CD8-positive, alpha-beta memory T cell (primary cell): ENCODE data around the gene LGALS7B. TPM values are rescaled to one million over a fixed set of nuclear protein-coding genes. Genes with fewer than 3 reads are reported as not detected.
"Not testable (repeated sequence)": the region's sequence is repeated elsewhere in the genome, so short reads cannot be mapped to it uniquely, and the experiment has no call there.

ENCODE experiments used
- CTCF ChIA-PET: fragments of 350-600 bp; sonication (Branson Sonifier 250); formaldehyde crosslinking; loops from one replicate; lab custom pipeline; 2021; ENCODE audit warnings: antibody characterized with exemption; lab: Charles Lee
- POLR2A ChIA-PET: fragments of 350-600 bp; sonication (Branson Sonifier 250); formaldehyde crosslinking; loops from one replicate; lab custom pipeline; 2021; ENCODE audit warnings: antibody characterized with exemption; lab: Charles Lee
- DNase-seq, 5 donors: peaks; one replicate each; pipeline versions ENCODE4 v3.0.0 to v3.0.0-alpha.2; 2020 to 2022; ENCODE audit warnings: mixed read lengths in 1 of 5
- H3K27ac ChIP-seq: one replicate; pipeline ENCODE4 v1.7.0; 2013; ENCODE audit warnings: low read depth, mild to moderate bottlenecking, low read length, moderate library complexity
- H3K27me3 ChIP-seq: 2 replicates; pipeline ENCODE4 v1.7.0; 2013; ENCODE audit warnings: low read length, mild to moderate bottlenecking; ENCODE audit not compliant: insufficient read depth, poor library complexity, severe bottlenecking
- H3K36me3 ChIP-seq: 2 replicates; pipeline ENCODE4 v1.7.0; 2013; ENCODE audit warnings: mild to moderate bottlenecking, low read length, moderate library complexity; ENCODE audit not compliant: insufficient read depth
- H3K4me1 ChIP-seq: 2 replicates; pipeline ENCODE4 v1.7.0; 2013; ENCODE audit warnings: mild to moderate bottlenecking, low read length, moderate library complexity; ENCODE audit not compliant: insufficient read depth
- H3K4me3 ChIP-seq: 2 replicates; pipeline ENCODE4 v1.7.0; 2013; ENCODE audit warnings: mild to moderate bottlenecking, low read length
- H3K9me3 ChIP-seq: 2 replicates; pipeline ENCODE4 v1.7.0; 2013; ENCODE audit warnings: mild to moderate bottlenecking, low read length
- H3K27ac Mint-ChIP-seq, 8 donors: one replicate each; pipeline ENCODE4 v1.8.0; 2020 to 2021; ENCODE audit warnings: mixed read lengths in 8 of 8, mild to moderate bottlenecking in 6 of 8, inconsistent platforms in 3 of 8, moderate library complexity in 3 of 8
- H3K27me3 Mint-ChIP-seq, 2 donors: one replicate each; pipeline ENCODE4 v1.8.0; 2020 to 2021; ENCODE audit warnings: mixed read lengths in 2 of 2, mild to moderate bottlenecking in 1 of 2, moderate library complexity in 1 of 2
- H3K36me3 Mint-ChIP-seq, 3 donors: one replicate each; pipeline ENCODE4 v1.8.0; 2020 to 2021; ENCODE audit warnings: mixed read lengths in 3 of 3, inconsistent platforms in 1 of 3, mild to moderate bottlenecking in 1 of 3
- H3K4me1 Mint-ChIP-seq, 3 donors: one replicate each; pipeline ENCODE4 v1.8.0; 2020 to 2021; ENCODE audit warnings: mixed read lengths in 3 of 3, inconsistent platforms in 1 of 3, mild to moderate bottlenecking in 1 of 3
- H3K4me3 Mint-ChIP-seq, 7 donors: one replicate each; pipeline ENCODE4 v1.8.0; 2020 to 2021; ENCODE audit warnings: mixed read lengths in 7 of 7, mild to moderate bottlenecking in 6 of 7, moderate library complexity in 4 of 7, inconsistent platforms in 2 of 7
- H3K9me3 Mint-ChIP-seq, 5 donors: one replicate each; pipeline ENCODE4 v1.8.0; 2020 to 2022; ENCODE audit warnings: mixed read lengths in 5 of 5, mild to moderate bottlenecking in 3 of 5, moderate library complexity in 2 of 5, inconsistent platforms in 1 of 5
- polyA plus RNA-seq: library from polyadenylated mRNA; unstranded; fragments of 300-500 nt; fragmentation: Illumina TruSeq; gene quantifications from one replicate; pipeline ENCODE4 v1.2.3, GENCODE V29; 2021
- total RNA-seq, 2 experiments: library from RNA; stranded (reverse); gene quantifications; one replicate each; pipeline ENCODE4 v1.2.3, GENCODE V29; 2021

The LGALS7B gene
- total and polyA plus RNA-seq, 3 experiments from 2014 or later: not detected

DNA sequence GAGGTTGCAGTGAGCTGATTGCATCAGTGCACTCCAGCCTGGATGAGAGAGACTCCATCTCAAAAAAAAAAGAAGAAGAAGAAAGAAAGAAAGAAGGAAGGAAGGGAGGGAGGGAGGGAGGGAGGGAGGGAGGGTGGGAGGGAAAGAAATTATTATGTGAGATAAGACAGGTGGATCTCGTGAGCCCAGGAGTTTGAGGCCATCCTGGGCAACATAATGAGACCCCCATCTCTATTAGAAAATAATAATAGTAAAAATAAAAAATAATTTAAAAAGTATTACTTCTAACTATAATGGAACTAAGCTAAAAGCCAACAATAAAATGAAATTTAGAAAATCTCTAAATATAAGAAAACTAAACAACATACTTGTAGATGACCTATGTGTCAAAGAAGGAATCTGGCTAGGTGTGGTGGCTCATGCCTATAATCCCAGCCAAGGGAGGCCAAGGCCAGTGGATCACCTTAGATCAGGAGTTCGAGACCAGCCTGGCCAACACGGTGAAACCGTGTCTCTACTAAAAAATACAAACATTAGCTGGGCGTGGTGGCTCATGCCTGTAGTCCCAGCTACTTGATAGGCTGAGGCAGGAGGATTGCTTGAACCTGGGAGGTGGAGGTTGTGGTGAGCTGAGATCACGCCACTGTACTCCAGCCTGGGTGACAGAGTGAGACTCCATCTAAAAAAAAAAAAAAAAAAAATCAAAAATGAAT is 28.0 kb upstream of the LGALS7B start:
- not testable (repeated sequence) for H3K4me3 Mint-ChIP-seq, H3K4me3 ChIP-seq, H3K27me3 ChIP-seq, H3K4me1 Mint-ChIP-seq, H3K9me3 Mint-ChIP-seq, H3K9me3 ChIP-seq, H3K4me1 ChIP-seq, H3K36me3 Mint-ChIP-seq, H3K27ac ChIP-seq, H3K36me3 ChIP-seq, H3K27me3 Mint-ChIP-seq, DNase-seq
- peak overlapping the region in 1 of 8 donors; percentile 19 for H3K27ac Mint-ChIP-seq
- ChIA-PET CTCF (interaction anchor here (0.7 to 1.0 kb wide), 2 partner anchors 9 to 19 kb away, joined by 3 to 4 read pairs; no protein-coding TSS in a partner anchor), POLR2A (interaction anchor here (0.6 to 1.3 kb wide), 2 partner anchors 23 to 26 kb away, joined by 4 to 7 read pairs; no protein-coding TSS in a partner anchor)

DNA sequence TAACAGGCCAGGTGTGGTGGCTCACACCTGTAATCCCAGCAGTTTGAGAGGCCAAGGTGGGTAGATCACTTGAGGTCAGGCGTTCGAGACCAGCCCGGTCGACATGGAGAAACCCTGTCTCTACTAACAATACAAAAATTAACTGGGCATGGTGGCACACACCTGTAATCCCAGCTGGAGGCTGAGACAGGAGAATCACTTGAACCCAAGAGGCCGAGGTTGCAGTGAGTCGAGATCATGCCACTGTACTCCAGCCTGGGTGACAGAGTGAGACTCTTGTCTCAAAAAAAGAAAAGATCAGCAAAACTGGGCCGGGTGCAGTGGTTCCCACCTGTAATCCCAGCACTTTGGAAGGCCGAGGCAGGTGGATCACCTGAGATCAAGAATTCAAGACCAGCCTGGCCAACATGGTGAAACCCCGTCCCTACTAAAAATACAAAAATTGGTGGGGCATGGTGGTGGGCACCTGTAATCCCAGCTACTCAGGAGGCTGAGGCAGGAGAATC is 27.1 kb upstream of the LGALS7B start:
- CTCF ChIA-PET: interaction anchor here (0.7 to 1.3 kb wide), 3 partner anchors 8 to 125 kb away, joined by 3 to 4 read pairs (median 3); no protein-coding TSS in a partner anchor

DNA sequence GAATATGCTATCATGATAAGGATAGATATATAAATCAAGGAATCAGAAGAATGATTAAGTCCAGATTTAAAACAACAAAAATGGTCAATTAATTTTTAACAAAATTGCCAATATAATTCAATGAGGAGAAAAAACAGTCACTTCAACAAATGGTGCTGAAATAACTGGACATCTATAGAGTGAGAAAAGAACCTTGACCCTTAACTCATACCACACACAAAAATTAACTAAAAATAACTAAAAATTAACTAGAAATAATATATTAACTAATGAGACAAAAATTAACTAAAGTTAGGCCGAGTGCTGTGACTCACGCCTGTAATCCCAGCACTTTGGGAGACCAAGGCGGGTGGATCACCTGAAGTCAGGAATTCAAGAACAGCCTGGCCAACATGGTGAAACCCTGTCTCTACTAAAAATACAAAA is 25.2 kb upstream of the LGALS7B start:
- H3K27me3 Mint-ChIP-seq: no peaks in the 10 kb centered on the region
- CTCF ChIA-PET: no interaction called here
- H3K36me3 Mint-ChIP-seq: no peaks in the 10 kb centered on the region
- H3K27me3 ChIP-seq: no peaks in the 10 kb centered on the region
- no peak for DNase-seq
- POLR2A ChIA-PET: no interaction called here
- no peaks in the 10 kb centered on the region for H3K9me3 Mint-ChIP-seq
- peaks cover 0 to 2% (median 0%) of the 10 kb centered on the region in 3 donors for H3K4me1 Mint-ChIP-seq
- H3K4me1 ChIP-seq: no peaks in the 10 kb centered on the region
- no peaks in the 10 kb centered on the region for H3K36me3 ChIP-seq
- no peak overlapping the region for H3K4me3 Mint-ChIP-seq
- no peaks in the 10 kb centered on the region for H3K9me3 ChIP-seq
- H3K4me3 ChIP-seq: no peak overlapping the region
- H3K27ac ChIP-seq: no peak overlapping the region
- no peak overlapping the region for H3K27ac Mint-ChIP-seq

More for the DNA sequence above, 27.1 kb upstream of the LGALS7B start:
- not testable (repeated sequence) for H3K4me1 ChIP-seq, H3K36me3 ChIP-seq, H3K36me3 Mint-ChIP-seq, DNase-seq, H3K4me3 Mint-ChIP-seq, H3K27me3 Mint-ChIP-seq, H3K4me3 ChIP-seq, H3K4me1 Mint-ChIP-seq, H3K27me3 ChIP-seq, H3K9me3 Mint-ChIP-seq, H3K27ac ChIP-seq, H3K9me3 ChIP-seq
- POLR2A ChIA-PET: interaction anchor here (1.3 kb wide), 1 partner anchor 27 kb away, joined by 7 read pairs; no protein-coding TSS in a partner anchor
- peak overlapping the region in 2 of 8 donors; percentile 10 to 44 for H3K27ac Mint-ChIP-seq

DNA sequence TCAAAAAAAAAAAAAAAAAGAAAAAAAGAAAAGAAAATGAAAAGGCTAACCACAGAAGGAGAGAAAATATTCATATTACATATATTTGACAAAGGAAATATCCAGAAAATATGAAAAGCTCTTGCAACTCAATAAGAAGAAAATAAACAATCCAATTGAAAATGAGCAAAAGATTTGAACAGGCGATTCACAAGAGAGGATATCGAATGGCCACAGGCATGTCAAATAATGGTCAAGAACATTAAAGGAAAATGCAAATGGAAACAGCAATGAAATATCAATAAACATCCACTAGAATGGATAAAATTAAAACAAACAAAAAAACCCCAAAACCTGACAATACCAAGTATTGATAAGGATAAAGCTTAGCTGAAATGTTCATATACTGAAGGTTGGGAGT is 23.8 kb upstream of the LGALS7B start:
- Histone ChIP-seq H3K4me1 (peaks cover 6% of the 10 kb centered on the region), H3K27ac (no peak overlapping the region), H3K27me3 (no peaks in the 10 kb centered on the region), H3K9me3 (no peaks in the 10 kb centered on the region), H3K36me3 (no peaks in the 10 kb centered on the region), H3K4me3 (no peak overlapping the region)
- DNase-seq: no peak
- Mint-ChIP-seq H3K4me1 (peaks cover 6 to 10% (median 7%) of the 10 kb centered on the region in 3 donors), H3K4me3 (peak overlapping the region in 1 of 7 donors; percentile 6), H3K9me3 (no peaks in the 10 kb centered on the region), H3K27ac (no peak overlapping the region), H3K27me3 (no peaks in the 10 kb centered on the region), H3K36me3 (no peaks in the 10 kb centered on the region)
- ChIA-PET CTCF (no interaction called here), POLR2A (no interaction called here)

DNA sequence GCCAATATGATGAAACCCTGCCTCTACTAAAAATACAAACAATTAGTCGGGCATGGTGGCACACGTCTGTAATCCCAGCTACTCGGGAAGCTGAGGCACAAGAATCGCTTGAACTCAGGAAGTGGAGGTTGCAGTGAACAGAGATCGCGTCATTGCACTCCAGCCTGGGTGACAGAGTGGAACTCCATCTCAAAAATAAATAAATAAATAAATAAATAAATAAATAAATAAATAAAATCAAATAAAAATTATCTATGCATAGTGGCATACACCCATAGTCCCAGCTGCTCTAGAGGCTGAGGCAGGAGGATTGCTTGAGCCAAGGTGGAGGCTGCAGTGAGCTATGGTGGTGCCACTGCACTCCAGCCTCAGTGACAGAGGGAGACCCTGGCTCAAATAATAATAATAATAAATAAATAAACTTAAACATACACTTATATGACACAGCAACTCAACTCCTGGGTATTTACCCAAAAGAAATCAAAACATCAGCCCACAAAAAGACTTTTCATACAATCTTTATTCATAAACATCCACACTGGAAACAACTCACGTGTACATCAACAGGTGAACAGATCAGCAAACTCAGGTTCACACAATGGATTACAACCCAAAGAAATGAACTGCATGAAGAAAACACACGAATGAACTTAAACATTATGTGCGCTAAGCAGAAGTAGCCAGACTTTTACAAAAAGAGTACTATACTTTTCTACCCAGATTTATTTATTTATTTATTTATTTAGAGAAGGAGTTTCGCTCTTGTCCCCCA is 22.5 kb upstream of the LGALS7B start:
- H3K9me3 ChIP-seq: no peaks in the 10 kb centered on the region
- no peaks in the 10 kb centered on the region for H3K27me3 ChIP-seq
- Mint-ChIP-seq H3K9me3 (no peaks in the 10 kb centered on the region), H3K36me3 (no peaks in the 10 kb centered on the region), H3K27me3 (no peaks in the 10 kb centered on the region), H3K4me1 (peaks cover 6 to 10% (median 7%) of the 10 kb centered on the region in 3 donors), H3K27ac (peak overlapping the region in 1 of 8 donors; percentile 46), H3K4me3 (no peak overlapping the region)
- no peak overlapping the region for H3K27ac ChIP-seq
- POLR2A ChIA-PET: no interaction called here
- no peak for DNase-seq
- H3K4me3 ChIP-seq: no peak overlapping the region
- H3K4me1 ChIP-seq: peaks cover 6% of the 10 kb centered on the region
- no peaks in the 10 kb centered on the region for H3K36me3 ChIP-seq
- CTCF ChIA-PET: no interaction called here

DNA sequence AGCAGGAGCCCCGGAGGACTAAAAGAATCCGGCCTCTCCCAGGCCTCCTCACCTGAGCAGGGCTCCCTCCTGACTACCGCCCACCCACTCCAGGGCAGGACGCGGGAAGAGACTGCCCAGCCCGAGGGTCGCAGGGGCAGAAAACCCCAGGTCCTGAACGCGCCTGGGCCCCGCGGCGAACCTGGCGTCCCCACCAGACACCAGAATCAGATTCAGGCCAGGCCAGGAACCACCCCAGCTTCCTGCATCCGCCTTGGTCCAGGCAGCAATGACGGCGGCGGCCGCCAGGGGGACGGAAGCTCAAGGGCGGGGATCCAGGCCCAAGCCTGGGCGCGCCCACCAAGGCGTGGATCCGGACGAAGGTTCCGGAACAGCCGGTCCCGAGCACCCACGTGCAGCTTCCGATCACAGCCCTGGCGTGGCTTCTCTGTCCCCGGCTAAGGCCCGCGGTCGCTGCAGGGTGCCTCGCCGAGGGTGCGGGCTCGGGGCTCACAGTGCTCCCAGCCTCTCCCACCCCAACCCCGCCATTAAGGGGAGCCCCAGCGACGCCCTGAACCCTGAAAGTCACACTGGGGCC is 19.3 kb upstream of the LGALS7B start:
- Mint-ChIP-seq H3K4me1 (peaks cover 6 to 10% (median 7%) of the 10 kb centered on the region in 3 donors), H3K27ac (peak overlapping the region; percentile 63 to 94 (median 88)), H3K4me3 (peak overlapping the region; percentile 53 to 66 (median 60)), H3K36me3 (no peaks in the 10 kb centered on the region), H3K27me3 (no peaks in the 10 kb centered on the region), H3K9me3 (no peaks in the 10 kb centered on the region)
- H3K27ac ChIP-seq: no peak overlapping the region
- no peak overlapping the region for H3K4me3 ChIP-seq
- ChIA-PET POLR2A (interaction anchor here (1.0 to 1.6 kb wide), 6 partner anchors 35 to 161 kb away, joined by 5 to 17 read pairs (median 6); partner anchors contain the start of genes ECH1, MRPS12 and SARS2), CTCF (interaction anchor here (0.7 to 1.7 kb wide), 29 partner anchors 8 to 367 kb away, joined by 3 to 14 read pairs (median 4); partner anchors contain the start of genes CAPN12, ECH1, FAM98C and HNRNPL)
- peak; percentile 86 to 93 (median 91) for DNase-seq
- H3K36me3 ChIP-seq: no peaks in the 10 kb centered on the region
- peaks cover 6% of the 10 kb centered on the region for H3K4me1 ChIP-seq
- no peaks in the 10 kb centered on the region for H3K9me3 ChIP-seq
- no peaks in the 10 kb centered on the region for H3K27me3 ChIP-seq

DNA sequence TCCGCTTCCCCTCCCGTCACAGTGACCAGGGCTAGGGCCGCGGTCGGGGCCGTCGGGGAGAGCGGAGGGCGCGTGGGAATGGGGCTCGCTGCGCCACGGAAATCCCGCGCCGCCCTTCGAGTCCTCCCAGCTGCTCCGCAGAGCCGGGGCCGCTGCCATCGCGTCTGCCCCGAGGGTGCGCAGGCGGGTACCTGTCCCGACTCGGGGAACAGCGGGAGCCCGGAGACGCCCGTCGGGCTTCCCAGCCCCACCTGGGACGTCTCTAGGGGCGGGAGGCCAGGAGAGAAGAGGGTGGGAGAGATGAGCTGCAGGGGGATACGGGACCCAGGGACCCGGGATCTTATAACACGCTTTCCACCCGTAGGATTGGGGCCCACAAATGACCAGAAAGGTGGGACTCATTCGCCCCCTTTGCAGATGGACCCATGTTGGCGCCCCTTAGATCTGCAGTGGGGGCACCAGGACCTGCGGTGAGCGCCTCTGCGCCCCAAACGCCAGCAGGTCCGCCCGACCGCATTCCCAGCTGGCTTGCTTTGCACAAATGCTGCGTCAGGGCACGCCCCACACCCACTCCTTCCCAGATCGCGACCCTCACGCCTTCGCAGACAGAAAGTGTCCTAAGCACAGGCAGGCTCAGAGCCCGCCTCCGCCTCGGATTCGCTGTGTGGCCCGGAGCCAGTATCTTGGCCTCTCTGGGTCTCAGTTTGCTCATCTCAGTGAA is 18.6 kb upstream of the LGALS7B start:
- H3K36me3 ChIP-seq, H3K9me3 ChIP-seq, H3K27me3 Mint-ChIP-seq, H3K4me1 ChIP-seq, H3K27me3 ChIP-seq, H3K36me3 Mint-ChIP-seq, DNase-seq, H3K4me3 ChIP-seq, H3K9me3 Mint-ChIP-seq, H3K27ac ChIP-seq, H3K4me1 Mint-ChIP-seq: not testable (repeated sequence)
- peak overlapping the region in 2 of 7 donors; percentile 59 to 66 for H3K4me3 Mint-ChIP-seq
- ChIA-PET CTCF (interaction anchor here (0.7 to 1.7 kb wide), 22 partner anchors 9 to 163 kb away, joined by 3 to 14 read pairs (median 4); partner anchors contain the start of genes CAPN12, ECH1, LGALS7B and MRPS12), POLR2A (interaction anchor here (1.2 to 1.6 kb wide), 4 partner anchors 36 to 160 kb away, joined by 6 to 17 read pairs (median 7); partner anchors contain the start of genes ECH1, MRPS12 and SARS2)
- peak overlapping the region in 2 of 8 donors; percentile 88 to 93 for H3K27ac Mint-ChIP-seq
